GM18870 (cell line): ENCODE results near the gene C16orf90.

Experiments used
- ATAC-seq: cut with Tn5 transposase; IDR thresholded peaks from one replicate; pipeline ENCODE4 v1.9.1; 2021; ENCODE audit warnings: moderate library complexity; ENCODE audit not compliant: unreplicated experiment

C16orf90 gene

DNA sequence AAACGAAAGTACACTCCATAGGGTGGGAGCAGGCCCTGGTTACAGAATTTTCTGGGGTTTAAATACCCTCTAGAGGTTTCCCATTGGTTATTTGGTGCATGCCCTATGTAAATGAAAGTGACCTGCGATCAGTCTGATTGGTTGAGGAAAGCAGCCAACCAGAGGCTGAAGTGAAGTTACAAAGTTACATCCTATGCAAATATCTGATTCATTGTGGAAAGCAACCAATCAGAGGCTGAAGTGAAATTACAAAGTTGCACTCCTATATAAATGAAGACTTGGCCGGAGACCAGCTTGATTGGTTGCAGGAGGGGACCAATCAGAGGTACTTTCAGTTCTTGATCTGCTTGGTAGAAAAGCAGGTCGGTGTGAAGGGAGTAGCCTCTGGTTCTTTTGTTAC is 27.4 kb downstream of the C16orf90 start:
- ATAC-seq = no peak

DNA sequence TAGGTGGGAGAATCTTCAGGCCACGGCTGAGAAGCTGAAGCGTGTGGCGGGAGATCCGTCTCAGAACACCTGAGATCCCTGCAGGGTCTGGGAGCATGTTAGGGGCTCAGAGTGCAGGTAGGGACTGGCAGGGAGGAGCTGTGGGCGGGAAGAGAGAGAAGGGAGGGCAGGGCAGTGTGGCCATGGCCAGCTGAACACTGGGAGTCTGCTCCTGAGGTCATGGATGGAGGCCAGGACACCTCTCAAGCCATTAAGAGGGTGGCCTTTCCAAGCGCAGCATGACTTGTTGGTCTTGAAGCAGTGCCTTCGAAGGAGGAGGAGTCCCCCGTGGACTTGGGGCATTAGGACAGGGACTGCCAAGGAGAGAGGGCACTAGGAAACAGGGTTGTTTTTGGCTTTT is 28.1 kb downstream of the C16orf90 start:
- no peak for ATAC-seq

DNA sequence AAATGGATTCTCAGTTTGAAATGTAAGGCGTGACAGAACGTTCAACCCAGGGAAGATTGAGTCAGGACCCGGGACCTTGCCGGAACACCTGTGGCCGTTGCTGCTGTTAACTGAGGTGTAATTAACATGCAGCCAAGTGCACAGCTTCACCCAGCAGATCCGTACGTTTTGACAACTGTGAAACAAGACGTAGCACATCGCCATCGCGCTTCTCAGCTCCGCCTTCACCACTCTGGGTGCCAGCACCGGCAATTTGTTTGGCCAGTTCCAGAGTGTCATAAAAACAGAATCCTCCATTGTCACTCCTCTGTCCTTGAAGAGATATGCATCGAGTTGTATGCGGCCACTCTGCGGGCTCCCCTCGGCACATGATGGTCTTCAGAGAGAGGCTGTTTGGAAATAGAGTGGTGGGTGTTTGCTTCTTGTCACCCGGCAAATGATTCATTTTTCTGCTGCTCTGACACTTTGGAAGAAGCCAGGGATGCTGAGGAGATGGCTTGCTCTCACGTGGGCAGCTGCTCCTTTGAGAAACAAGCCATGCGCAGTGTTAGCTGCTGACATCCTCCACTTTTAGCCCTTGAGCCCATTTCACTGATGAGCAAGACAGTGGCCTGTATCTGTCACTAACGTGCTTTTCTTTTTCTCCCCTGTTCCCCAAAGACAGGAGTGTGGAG is 29.2 kb downstream of the C16orf90 start:
- ATAC-seq = no peak

DNA sequence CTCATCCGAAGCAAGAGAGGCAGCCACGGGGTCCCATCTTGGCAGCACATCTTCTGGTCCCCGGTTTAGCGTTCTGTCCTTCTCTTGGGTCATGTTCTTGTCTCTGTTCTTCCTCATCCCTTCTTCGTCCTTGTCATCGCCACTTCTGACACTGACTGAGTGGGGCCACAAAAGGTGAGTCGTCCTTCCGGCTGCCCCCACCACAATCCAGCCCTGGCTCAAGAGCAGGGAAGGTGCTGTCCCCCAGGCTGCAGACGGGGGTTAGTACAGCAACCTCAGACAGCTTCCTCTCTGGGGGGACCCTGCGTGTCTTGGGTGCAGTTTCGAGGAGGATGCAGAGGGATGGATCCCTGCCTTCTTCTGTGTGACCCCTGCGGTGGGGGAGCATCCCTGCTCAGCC is 30.0 kb downstream of the C16orf90 start:
- no peak for ATAC-seq

DNA sequence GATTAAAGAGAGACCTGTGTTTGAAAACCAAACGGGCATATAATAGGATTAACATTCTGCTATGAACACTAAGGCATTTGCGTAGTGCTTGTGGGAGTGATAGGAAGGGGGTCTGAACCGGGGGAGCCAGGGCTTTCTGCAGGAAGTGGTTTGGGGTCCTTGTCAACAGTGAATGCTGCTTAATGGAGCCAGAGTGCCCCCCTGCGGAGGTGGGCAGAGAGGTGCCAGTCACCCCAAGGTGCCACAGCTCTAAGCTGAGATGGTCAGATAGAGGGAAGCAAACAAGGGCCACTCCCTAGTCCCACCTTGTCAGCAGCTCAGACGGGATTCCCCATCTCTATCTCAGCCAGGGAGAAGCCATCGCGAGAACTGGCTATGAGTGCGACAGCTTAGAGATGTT is 34.1 kb downstream of the C16orf90 start:
- ATAC-seq = no peak

DNA sequence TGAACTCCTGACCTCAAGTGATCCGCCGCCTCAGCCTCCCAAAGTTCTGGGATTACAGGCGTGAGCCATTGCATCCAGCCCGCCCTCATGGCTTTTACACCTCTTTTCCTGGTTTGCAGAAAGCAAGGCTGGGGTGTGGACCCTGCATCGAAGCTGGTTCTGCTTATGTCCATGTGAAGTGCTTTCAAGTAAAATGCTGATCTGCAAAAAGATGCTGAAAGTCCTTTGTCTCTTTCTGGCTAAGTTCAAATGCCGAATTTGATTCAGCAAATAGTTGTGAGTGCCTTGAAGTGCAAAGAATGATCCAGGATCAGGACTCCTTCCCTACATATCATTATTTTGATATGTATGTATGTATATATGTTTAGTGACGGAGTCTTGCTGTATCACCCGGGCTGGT is 34.7 kb downstream of the C16orf90 start:
- no peak for ATAC-seq

DNA sequence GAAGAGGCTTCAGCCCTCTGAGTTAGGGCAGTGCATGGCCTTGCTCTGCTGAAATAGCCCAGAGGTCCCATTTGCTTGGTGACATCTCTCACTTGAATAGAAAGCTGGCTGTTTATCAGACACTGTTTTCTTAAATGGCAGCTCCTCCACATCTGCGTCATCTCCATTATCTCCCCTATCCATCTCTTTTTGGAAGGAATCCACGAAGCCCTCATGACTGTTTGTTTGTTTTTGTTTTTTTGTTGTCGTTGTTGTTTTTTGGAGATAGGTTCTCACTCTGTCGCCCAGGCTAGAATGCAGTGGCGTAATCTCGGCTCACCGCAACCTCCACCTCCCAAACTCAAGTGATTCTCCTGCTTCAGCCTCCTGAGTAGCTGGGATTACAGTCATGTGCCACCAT is 35.2 kb downstream of the C16orf90 start:
- ATAC-seq = no peak

DNA sequence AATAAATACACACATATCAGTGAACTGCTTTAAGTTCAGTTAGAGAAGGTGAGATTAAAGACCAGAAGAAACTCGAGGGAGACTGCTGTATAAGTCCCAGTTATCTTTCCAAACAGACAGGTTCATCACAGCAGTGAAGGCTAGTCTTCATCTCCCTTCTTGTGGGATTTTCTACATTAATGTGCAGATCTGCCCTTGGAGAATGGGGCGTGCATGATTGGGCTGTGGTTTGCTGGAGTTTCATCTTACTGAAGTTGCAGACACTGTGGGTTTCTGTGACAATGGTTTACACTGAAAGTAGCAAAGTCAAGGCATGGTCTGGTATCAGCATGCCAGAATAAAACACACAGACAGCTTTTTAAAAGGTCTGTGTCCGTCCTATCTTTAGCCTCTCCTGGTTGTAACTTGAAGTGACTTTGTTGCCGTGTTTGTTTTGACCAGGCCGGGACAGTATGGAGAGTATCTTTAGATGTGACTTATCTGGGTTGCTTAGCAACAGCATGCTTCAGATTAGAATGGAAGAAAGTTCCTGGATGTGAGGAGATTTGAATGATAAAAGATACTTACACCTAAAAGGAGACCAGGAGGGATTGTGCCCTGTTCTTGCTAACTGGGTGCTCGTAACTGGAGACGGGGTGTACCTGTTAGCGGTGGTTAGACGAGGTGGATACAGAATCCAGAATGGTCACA is 35.7 kb downstream of the C16orf90 start:
- no peak for ATAC-seq

DNA sequence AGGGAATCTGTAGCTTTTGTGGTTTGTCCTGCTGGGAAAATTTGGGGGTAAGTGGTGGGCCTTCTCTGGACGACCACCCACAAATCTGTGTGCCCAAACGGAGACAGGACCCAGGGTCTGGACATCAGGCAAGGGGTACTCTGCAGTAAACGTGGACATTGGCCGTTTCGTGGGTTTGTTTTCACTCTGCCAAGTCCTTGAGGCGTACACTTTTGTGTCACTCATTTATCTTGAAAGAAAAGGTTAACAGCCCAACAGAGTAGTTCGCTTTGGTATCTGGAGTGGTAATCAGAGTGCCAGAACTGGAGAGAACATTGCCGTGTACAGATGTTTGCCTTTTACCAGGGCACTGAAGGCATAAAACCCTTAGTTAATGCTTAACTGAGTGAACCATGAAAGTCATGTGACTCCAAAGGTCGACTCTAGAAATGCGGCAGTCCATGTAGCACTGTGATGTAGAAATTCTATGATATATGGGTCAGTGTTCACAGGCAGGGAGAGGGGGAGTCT is 36.4 kb downstream of the C16orf90 start:
- ATAC-seq = no peak

DNA sequence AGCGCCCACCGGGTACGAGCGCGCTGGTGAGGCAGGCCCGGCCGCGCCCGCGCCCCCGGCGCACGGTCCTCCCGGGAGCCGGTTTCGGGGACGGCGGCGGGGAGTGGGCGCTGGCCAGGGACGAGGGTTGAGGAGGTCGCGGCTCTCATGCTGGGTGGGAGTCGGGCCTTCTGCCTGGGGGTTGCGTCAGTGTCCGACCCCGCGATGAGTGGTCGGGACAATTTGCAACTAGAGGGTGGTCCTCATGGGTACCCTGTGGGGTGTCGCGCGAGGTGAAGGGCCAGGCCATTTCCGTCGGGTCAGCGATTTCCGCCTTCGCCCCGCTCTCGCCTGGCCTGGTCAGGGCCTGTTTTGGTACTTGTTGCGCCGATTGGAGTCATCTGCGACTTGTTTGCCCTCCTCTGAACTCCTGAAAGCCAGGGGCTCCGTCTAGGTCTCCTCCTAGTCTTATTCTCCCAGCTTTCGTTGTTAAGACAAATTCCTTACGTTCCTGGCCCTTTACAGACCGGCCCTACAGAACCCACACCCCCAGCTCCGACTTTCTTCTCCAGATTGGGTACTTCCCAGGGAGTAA is 36.9 kb downstream of the C16orf90 start:
- ATAC-seq = no peak

DNA sequence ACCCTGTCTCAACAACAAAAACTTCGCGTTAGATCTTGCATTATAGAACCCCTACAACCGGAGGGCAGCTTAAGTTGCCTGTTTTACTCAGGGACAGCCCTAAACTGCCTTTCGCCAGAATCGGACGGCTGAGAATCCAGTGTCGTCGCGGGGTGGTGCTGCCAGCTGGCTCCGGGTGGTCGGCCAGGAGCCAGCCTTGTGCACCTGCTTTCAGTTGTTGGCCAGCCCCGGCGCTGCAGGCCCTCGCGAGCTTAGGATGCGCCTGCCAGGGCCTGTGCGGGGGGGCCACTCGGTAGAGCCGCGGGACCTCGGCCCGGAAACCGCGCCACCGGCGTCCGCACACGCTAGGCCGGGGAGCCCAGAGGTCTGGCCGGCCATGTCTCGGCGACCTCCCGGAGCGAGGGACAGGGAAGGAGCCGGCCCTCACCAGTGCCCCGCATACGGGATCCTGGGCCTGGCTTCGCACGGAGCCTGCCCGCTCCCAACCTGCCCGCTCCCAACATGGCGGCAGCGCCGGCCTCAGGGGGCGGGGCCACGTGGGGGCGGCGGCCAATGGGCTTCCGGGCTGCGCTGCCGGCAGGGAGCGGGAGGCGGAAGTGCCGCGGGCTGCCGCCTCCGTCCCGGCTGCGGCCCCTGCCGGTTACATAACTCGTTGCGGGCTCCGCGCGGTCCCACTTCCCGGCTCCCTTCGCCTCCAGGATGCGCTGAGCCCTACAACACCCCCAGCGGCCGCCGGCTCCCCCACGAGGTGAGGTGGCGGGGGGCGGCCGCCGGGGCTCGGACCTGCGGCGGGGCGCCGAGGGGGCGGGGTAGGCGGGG is 37.6 kb downstream of the C16orf90 start:
- peak; percentile 57 for ATAC-seq

DNA sequence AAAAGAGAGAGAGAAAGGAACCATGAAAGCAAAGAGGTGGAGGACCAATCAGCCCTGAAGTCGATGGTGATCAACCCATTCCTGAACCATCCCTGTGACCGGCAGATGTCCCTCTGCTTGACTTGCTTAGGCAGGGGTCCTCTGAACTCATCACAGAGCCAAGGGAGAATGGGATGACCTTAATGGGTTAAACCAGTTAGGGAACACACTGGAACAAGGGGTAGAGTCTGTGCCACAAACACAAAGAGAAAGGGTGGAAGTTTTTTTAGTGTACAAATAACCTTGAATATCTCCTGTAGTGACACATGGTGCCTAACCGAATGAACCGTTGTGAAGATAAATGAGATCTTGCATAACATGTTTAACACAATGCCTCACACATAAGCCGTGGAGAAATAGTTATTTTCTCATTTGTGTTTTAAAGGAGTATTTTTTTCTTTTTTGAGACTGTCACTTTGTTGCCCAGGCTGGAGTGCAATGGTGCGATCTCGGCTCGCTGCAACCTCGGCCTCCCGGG is 40.6 kb downstream of the C16orf90 start:
- ATAC-seq = no peak

DNA sequence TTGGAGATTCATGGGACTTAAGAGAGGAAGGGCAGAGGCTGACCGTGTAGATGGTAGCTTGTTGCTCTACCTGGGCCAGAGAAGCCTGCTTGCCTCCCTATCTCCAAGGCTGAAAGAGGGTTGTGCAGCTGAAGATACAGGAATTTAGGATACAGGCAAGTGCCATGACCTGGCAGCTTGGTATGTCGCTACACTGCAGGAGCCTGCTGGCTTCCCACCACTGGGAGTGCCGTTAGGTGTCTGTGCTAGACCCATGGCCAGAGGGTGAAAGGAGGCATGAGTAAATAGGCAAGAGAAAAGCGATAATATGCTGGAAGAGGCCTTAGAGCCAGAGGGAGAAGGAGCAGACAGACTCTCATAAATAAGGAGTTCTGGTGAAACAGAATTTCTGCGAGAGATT is 41.2 kb downstream of the C16orf90 start:
- no peak for ATAC-seq

DNA sequence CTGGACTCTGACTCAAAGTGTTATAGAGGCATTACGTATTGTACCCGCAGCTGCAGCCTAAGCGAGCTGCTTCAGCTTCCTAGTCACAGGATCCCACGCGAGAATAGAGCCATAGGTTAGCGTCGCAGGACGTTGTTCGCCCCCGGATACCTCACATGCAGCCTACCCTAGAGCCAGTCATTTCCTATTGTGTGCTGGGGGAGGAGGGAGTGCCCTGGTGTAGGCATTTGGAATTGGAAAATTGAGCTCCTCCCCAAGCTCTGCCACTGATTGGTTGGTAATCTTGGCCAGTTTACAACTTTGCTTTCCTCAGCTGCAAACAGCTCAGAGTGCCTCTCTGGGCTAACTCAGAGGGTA is 51.3 kb downstream of the C16orf90 start:
- ATAC-seq = no peak
